Forelimb muscle (tissue), 1 donor: Measurements from ENCODE around the gene TBC1D2B. TPM values are rescaled to one million over a fixed set of nuclear protein-coding genes. Genes with fewer than 3 reads are reported as not detected.

Experiments used
- DNase-seq: peaks from one replicate; pipeline ENCODE4 v3.0.0-alpha.2; 2013; ENCODE audit warnings: low read depth
- polyA plus RNA-seq: library from polyadenylated mRNA; unstranded; fragments of 120-200 nt; gene quantifications from one replicate; pipeline ENCODE4 v1.2.1, GENCODE V29; 2013; ENCODE audit not compliant: insufficient read length

Gene TBC1D2B
- polyA plus RNA-seq, 1 donor: 25.5 TPM

DNA sequence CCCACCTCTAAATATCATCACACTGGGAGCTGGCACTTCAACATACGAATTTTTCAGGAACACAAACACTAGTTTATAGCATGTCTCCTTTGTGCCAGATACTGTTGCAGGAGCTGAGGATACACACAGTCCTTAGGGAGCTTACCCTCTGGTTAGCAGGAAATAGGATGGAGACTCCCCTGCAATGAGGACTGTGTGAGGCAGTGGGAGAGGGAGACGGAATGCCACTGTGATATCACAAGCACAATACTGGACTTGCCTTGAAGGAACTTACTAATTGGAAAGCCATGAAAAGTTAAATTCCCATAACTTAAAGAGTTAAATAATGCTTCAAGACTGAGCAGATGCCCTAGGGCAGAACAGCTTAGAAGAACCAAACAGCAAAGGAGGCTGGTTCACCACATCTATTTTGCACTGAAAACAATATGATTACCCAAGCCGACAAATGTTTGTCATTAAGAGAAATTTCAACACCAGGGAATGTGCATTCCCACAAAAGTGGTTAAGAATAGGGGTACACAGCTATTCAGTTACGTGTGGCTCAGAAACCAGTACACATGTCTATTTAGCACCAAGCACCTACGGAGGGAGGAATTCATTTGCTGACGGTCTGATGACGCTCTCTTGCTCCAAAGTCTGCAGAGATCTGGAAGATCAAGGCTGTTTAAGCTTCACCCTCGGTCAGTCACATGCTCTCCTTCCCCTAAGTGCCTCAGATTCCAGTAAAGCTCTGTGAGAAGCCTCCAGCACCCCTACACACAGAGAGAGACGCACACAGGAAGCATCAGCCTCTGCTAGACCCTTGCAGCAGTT is 5.2 kb downstream of the TBC1D2B start:
- no peak for DNase-seq

DNA sequence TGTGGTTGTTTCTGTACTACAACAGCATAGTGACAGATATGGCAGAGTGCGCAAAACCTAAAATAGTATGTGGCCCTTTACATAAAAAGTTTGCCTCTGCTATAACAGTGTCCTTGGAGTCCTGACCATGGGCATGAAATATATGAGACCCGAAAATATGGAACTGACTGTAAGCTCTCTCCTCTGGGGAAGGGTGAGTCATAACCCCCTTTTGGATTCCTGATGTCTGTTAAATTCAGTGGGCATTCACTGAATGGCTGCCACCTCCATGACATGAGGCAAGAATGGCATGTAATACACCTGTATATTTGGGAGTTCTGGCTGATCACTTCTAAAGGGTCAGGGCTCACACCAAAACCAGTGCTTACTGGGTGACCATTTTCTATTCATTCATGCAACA is 6.1 kb downstream of the TBC1D2B start:
- DNase-seq: no peak

DNA sequence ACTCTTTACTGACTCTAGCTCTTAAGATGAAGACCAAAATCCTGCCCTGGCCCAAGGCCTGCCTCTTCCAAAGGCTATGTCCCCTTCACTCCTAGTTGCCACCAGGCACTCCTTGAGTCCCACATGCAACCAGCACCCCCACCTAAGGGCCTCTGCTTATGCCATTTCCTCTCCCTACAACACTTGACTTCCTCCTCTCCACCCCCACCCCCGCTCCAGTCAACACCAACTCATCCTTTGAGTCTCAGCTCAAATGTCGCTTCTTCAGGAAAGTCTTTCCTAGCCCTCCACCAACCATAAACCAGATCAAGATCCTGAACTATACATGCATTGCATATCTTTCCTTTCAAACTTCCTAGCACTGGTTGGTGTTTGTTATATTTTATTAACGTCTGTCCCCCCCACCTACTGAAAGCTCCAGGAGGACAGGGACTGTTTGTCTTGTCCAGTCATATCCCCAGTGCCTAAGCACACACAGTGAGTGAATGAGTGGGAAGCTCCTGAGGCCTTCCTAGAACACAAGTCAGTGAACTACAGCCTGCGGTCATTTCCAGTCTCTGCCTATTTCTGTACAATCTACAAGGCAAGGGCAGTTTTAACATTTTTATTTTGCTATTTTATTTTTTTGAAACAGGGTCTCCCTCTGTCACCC is 7.3 kb downstream of the TBC1D2B start:
- DNase-seq: no peak

DNA sequence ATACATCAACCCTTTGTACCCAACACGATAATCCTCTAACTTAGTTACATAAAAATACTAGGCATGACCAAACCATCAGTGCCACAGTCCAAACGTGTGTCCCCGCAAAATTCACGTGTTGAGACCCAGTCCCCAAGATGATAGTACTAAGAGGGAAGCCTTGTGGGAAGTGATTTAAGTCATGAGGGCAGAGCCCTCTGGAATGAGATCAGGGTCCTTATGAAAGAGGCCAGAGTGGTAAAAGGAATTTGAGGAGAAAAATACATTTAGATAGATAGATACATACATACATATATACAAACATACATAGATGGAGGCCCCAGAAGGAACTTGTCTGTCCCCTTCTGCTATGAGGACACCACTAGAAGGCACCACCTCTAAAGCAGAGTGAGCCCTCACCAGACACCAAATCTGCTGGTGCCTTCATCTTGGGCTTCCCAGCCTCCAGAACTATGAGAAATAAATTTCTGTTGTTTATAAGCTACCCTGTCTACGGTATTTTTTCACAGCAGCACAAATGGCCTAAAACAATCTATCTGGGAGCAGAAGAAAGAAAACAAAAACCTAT is 8.0 kb downstream of the TBC1D2B start:
- DNase-seq: no peak

DNA sequence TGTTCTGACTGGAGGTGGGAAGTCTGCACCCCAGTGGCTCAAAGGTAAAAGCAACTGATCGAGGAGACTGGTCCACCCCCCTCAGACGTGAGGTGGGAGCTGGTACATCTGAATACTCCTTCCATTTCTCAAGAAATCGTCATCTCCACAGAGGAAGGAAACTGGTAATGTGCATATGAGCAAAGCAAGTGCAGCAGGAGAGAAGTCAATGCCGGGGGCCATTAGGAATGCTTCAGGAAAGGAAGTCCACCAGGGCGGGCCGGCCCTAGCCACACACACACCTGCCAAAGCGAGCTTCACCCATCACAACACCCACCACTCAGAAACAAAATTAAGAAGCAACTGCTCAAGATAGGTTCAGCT is 8.5 kb downstream of the TBC1D2B start:
- DNase-seq: no peak

DNA sequence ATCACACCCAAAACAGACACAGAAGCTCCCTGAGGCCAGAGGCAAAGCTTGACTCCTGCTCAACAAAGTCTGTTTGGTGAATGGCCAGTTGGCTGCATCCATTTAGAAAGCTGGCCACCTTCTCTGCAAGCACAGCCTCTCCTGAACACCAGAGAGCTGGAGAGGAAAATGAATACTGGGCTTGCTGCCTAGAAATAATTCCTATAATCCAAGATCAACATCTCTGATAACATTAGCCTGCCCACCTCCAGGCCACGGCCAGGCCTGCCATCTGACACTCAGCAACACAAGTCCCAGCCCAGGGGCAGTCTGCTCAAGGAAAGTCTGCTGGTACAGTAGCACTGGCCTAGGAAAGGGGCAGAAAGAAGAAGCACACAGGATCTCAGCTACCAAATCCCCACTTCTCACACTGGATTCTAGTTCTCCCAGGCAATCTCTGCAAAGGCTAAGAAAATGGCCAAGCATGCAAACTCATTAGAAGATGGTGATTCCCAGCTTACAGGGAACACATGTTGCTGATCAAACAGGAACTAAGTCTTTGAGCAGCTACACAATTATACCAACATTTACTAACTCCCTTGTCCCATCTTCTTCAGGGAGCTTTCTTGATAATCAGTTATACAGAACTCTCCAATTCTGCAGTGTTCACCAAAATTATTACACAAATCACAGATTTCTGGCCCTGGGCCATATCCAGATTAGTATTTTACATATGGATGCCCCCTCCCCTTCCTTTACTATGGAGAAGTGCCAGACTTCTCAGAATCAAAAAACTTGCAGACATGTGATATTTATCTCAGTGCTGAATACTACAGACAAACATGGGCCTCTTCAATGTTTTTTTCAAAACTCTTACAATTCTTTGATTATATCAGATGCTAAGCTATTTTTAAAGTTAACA is 9.9 kb downstream of the TBC1D2B start:
- no peak for DNase-seq

DNA sequence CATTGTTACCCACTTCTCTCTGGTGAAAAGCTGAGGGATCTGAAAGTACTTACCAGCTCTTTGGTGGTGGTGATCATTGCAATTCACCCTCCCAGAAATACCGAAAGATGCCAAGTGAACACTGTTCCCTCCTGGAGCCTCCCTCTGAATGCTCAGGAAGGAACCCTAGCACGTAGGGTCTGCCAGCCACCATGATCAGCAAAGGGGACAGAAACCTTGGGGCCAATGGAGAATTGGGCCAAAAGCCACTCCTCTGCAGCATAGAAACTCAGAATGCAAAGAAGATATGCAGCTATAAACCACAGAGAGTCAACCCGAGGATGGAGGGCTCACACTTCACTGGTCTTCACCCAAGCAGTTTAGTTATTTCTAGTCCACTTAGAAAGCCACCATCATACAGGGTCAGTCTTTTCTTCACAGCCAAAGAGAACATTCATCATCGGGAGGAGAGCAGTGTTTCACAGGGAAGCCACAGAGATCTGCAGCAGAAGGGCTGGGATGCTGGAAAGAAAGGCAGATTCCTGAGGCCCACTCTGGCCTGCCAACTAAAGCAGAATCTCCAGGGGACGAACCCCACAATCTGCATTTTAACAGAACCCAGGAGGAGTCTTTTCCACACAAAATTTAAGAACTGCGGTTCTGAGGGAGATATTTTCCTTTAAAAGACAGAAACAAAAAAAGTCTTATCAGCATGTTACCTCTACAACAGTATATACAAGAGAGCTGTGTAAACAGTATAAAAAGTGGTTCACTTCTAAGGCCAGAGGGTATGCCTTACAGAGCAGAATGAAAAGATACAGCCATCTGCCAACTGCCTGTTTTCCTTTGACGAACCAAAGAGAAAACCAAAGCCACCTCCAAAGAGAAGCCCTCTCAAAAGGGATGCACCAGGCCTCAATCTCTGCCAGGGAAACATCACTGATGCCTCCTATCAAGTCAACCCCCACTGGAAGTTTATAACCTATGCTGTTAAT is 11.3 kb downstream of the TBC1D2B start:
- no peak for DNase-seq

DNA sequence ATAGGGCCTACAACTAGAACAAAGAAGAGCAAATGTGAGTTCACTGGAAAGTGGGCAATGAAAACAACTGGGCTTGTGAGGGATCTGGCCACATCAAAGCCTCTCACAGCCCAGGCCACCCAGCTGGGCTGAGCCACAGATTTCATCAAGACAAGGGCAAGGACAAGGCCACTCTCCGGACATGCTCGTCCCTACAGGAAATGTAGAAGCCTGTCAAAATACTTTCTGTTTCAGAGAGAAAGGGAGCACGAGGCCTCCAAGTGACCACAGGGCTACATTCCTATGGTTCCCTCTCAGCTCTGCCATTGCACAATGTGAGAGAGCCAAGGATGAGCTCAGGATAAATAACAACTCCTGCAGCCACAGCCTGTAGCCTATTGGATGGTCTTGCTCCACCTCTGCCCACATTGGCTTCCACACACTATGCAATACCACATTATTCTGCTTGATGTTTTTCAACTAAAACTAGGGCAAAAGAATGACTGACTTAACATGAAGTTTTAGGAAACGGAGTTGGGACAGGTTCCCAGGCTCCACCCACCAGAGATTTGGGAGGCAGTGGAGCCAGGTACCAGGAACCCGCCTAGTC is 12.1 kb downstream of the TBC1D2B start:
- no peak for DNase-seq

DNA sequence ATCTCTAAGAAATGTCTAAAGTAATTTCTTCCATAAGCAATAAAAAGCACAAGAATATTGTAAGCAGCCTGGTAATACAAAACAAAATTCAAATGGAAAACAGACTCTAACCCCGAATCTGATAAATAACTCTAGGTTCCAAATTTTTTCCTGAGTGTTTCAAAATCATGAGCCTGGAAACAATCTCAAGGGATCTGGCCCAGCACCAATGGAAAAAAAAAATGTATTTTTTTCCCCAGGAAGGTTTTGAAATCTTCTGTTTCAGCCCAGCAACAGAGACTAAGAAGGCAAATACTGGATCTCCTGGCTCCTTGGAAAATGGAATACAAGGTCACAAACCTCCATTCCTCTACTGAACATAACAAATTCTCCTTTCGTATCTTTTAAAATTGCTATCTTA is 13.0 kb downstream of the TBC1D2B start:
- DNase-seq: peak; percentile 72

DNA sequence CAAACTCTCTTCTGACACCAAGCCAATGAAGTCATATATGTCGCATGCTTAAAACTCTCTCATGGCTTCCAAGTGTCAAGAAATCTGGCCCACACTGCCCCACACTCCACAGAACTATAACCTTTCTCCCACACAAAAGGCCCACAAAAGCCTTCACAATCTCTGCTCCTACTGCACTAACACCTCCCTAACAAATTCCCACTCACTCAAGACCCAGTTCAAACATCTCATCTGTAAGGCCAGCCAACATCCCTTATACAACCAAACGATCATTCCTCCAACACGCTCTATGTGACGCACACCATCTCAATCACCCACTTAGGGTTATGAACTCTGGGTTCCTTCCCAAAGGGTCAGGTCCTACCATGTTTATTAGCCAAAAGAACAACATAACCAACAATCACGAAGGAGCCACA is 13.5 kb downstream of the TBC1D2B start:
- no peak for DNase-seq

DNA sequence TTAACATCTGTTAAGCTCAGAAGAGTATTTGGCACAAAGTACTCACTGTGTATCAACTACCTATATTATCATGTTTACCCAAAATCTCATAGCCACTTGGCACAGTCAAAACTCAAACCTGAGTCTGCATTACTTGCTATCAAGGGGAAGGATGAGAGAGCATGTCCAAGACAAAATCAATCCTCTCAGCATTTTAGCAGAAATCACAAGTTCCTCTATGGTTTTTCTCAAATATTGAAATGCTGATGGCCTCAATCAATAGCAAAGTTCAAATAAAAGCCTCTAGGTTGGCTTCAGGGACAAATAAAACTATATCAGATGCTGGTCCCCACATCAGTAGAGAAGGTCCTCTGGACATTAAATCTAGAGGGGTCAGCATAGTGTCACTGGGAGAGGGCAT is 14.3 kb downstream of the TBC1D2B start:
- DNase-seq: no peak

DNA sequence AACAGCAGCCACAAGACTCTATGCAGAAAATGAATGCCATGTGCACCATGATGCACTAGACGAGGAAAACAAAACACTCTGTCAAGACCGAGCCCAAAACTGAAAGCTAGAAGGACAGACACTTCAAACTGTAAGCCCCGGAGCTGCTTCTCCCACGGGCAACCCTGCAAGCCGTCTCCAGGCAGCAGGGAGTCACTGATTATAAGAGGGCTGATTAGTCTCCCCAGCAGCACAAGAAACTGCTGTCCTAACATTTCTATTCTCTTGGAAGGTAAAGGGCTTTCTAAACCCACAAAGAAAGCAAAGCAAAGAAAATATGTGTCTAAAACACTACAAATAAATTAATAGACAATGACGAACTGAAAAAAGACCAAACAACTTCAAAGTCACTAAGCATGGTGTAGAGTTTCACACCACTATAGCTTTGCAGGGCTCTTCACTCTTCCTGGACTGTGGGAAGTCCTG is 15.5 kb downstream of the TBC1D2B start:
- DNase-seq: no peak

DNA sequence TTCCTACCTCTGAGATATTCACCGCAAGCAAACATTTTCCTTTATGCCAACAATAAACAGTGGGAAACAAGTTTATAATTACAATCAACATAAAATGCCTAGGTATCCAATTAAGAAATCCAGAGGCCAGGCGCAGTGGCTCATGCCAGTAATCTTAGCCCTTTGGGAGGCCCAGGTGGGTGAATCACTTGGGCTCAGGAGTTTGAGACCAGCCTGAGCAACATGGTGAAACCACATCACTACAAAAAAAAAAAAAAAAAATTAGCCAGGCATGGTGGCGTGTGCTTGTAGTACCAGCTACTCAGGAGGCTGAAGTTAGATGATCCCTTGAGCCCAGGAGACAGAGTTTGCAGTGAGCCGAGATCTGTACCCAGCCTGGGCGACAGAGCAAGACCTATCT is 17.3 kb downstream of the TBC1D2B start:
- DNase-seq: no peak

DNA sequence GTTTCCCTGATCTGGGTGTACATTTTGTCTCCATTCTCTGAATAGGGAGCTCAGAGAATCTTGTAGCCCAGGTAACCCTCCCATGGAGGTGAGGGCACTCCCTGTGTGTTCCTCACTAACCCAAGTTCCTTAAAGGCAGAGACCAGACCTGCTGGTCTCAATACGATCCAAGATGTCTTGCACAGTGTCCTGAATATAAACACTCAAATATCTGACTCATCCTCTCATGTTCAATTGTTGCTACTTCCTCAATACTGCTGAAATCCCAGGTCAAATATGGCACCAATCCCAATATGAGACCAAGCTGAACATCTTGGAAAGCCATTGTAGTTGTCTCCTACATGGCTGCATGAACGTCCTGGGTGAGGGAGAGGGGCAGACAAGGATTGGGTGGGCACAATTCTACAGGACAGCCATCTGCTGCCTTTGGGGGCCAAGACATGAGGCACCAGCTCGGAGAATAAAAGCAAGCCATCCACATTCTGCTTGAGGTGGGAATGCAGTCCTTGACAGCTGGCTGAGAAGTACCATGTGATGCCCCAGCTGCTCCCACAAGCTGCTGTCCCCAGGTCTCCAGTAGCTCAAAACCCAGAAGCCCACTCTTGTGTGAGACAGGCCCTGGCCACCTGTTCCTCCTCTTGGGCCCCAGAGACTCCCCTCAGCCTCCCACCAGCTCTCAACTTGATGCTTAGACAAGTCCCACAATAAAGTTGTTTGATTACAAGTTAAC is 18.2 kb downstream of the TBC1D2B start:
- no peak for DNase-seq

DNA sequence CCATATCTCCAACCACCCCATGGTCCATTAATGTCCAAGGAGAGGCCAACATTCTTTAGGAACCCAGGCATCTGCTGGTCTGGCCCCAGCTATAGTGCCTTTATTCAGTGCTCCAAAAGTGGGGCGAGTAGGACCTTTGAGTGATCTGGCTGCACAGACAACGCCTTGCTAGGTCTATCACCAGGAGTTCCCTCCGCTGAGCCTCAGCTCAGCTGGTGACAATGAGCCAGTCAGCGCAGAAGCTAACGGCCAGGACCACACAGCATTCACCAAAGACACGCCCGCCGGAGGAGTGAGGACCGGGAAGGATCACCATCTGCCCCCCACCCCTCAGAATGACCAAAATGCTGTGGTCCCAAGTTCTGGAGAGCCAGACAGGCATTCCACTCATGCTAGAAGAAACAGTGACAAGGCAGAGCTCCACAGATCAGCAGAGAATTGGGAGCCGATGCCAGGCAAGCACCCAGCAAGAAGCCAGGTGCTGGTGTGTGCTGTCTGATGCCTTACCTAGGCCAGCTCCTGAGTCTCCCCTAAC is 19.0 kb downstream of the TBC1D2B start:
- DNase-seq: no peak

DNA sequence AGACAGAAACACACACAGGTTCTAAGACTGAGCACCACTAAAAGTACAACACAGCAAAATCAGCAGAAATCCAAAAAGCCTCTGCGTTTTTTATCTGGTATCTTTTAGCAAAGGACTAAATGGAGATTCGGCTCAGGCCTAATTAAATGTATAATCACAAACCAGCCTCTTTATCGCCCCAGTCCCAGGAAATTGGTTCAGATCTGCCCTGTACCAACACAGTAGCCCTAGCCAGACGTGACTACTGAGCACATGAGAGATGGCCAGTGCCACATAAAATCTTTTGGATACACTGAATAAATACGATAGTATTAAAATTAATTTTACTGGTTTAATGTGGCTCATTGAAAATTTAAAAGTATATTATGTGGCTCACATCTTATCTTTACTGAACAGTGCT is 19.7 kb downstream of the TBC1D2B start:
- no peak for DNase-seq

DNA sequence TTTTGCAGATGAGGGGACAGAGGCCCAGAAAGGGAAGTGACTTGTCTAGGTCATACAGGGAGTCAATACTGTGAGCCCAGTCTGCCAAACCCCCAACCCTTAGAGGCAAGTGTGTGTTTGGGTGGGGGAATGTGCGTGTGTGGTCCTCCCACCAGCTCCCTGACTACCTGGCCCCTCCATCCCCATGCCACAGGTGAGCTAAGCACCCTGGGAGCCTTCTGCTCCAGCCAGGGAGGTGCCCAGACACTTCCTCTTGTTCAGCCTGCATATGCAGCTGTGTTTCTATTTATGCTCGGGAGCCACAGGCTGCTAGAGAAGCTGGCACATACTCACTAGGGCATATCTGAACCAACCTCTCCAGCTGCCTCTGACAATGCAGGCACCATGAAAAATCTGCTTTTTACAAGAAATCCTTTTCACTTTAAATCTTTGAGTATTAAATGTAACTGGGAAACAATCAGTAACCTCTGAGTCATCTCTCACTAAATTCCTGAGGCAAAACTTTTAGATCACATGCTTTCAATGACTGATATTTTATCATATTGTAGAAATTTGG is 20.7 kb downstream of the TBC1D2B start:
- no peak for DNase-seq

DNA sequence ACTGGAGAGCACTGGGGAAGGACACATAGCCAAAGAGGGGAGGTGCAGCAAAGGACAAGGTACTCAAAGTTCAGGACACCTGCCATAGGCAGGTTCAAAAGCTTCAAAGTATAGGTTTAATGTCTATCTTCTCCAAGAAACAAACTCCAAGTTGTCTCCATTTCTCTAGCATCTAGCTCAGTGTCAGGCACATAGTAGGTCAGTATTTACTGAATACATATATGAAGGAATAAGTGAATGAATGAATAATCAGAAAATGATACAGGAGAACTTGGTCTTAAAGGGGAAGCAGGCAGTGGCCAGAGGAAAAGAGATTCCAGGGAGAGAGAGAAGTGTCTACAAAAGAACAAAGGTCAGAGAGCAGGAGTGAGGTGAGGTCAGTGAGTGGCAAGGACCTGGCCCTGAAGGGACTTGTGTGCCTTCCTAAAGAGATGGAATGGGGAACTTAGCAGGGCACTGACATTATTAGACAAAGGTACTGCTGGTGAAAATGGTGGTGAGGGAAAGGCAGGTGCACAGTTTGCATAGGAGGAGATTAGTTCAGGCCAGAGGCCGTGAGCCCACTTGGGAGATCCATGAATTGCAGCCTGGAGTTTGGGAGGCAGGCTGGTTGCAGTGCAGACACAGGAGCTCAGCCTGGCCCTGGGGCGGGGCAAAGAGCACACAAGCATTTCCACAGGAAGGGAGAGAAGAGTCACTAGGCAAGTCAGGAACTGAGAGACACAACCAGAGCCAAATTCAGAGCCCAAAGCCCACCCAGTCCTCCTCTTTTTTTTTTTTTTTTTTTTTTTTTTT is 21.4 kb downstream of the TBC1D2B start:
- DNase-seq: no peak
